ENCODE measurements around the gene MTCL1.

GRCh38 chr18:8799596-8800441, 94.5 kb downstream of the MTCL1 start:
- no peak for TF ChIP-seq SUZ12 (IDR thresholded peaks at IDR 0.05; ENCODE audit: extremely low read depth, insufficient read depth, insufficient read length)
- no peak for TF ChIP-seq ZNF274 (IDR thresholded peaks at IDR 0.05; ENCODE audit: low read depth, low read length)
- TF ChIP-seq YY1 (IDR thresholded peaks at IDR 0.05; ENCODE audit: insufficient read depth, insufficient read length), result no peak

All from NT2/D1 (cell line).